GM12874 (cell line): ENCODE data around the gene MCL1.

Experiments used
- CTCF ChIP-seq: IDR thresholded peaks from 2 replicates; pipeline ENCODE4 v1.5.1; 2011; ENCODE audit warnings: low read depth, mild to moderate bottlenecking, control low read depth, low read length, moderate library complexity; ENCODE audit not compliant: insufficient read depth

MCL1 gene

GRCh38 chr1:150579110-150579944 lies at the start of gene MCL1:
Gene MCL1 (minus strand): TSS chr1:150579610. CDS start chr1:150579530, 80 bp downstream.
- no peak for TF ChIP-seq CTCF

GRCh38 chr1:150628766-150629114 lies 49.3 kb upstream of the MCL1 start:
- no peak for TF ChIP-seq CTCF

- TF ChIP-seq CTCF, result no peak
Measured at GRCh38 chr1:150627826-150628410, 48.5 kb upstream of the MCL1 start.

- TF ChIP-seq CTCF, result no peak
Measured at GRCh38 chr1:150626150-150626549, 46.7 kb upstream of the MCL1 start.

GRCh38 chr1:150622303-150622975 lies 43.0 kb upstream of the MCL1 start:
- no peak for TF ChIP-seq CTCF

GRCh38 chr1:150621497-150622302 lies 42.3 kb upstream of the MCL1 start:
- peak; percentile 60 for TF ChIP-seq CTCF

GRCh38 chr1:150620919-150621318 lies 41.5 kb upstream of the MCL1 start:
- TF ChIP-seq CTCF, result no peak
